KG1 (cell line): Measurements from ENCODE around the gene CPTP.

Experiments
- DNase-seq: peaks from one replicate; lab custom pipeline; 2025; lab: John Stamatoyannopoulos, UW

Gene CPTP

GRCh38 chr1:1319646-1319941, 5.0 kb upstream of the CPTP start:
- no peak for DNase-seq

- no peak for DNase-seq
Observed at GRCh38 chr1:1320666-1321448, 3.7 kb upstream of the CPTP start.

- DNase-seq = no peak
Observed at GRCh38 chr1:1321477-1321876, 3.1 kb upstream of the CPTP start.

GRCh38 chr1:1322418-1322817, 2.2 kb upstream of the CPTP start:
- no peak for DNase-seq

GRCh38 chr1:1322952-1323351, 1.6 kb upstream of the CPTP start:
- DNase-seq = no peak

GRCh38 chr1:1324084-1324523, 498 bp upstream of the CPTP start:
- no peak for DNase-seq

- DNase-seq = no peak
Observed at GRCh38 chr1:1325288-1326074, 879 bp downstream of the CPTP start.

GRCh38 chr1:1326075-1326605, 1.5 kb downstream of the CPTP start:
- no peak for DNase-seq

GRCh38 chr1:1327291-1327690, 2.7 kb downstream of the CPTP start:
- no peak for DNase-seq

- no peak for DNase-seq
Observed at GRCh38 chr1:1328254-1328653, 3.7 kb downstream of the CPTP start.

GRCh38 chr1:1329304-1330210, 5.0 kb downstream of the CPTP start:
- DNase-seq = no peak

GRCh38 chr1:1330366-1331067, 5.9 kb downstream of the CPTP start:
- DNase-seq = no peak

- DNase-seq = no peak
Observed at GRCh38 chr1:1331068-1331965, 6.7 kb downstream of the CPTP start, which contains the start of gene TAS1R3. TAS1R3 (plus strand) TSS chr1:1331280; CDS start chr1:1331346, 66 bp downstream.

- DNase-seq = no peak
Observed at GRCh38 chr1:1332031-1332755, 7.6 kb downstream of the CPTP start.

GRCh38 chr1:1332774-1333480, 8.3 kb downstream of the CPTP start:
- DNase-seq = no peak

GRCh38 chr1:1333551-1334241, 9.1 kb downstream of the CPTP start:
- no peak for DNase-seq

GRCh38 chr1:1334835-1335234, 10.2 kb downstream of the CPTP start:
- DNase-seq = no peak

- no peak for DNase-seq
Observed at GRCh38 chr1:1335283-1335682, 10.7 kb downstream of the CPTP start.
